ENCODE measurements around the gene TANK. TPM values are rescaled to one million over a fixed set of nuclear protein-coding genes. Genes with fewer than 3 reads are reported as not detected.
"Not testable (repeated sequence)": the region's sequence is repeated elsewhere in the genome, so short reads cannot be mapped to it uniquely, and the experiment has no call there.

The TANK gene
- total RNA-seq, 8 experiments from 2014 or later, result 28.8 to 87.5 (median 58.3) TPM

- H3K4me1 ChIP-seq (replicated peaks in 1 of 2), result peaks cover 5 to 9% of the 10 kb centered on the region in 2 donors
- H3K4me3 ChIP-seq, result no peak overlapping the region
- peak overlapping the region in 1 of 2 donors; percentile 19 for H3K27ac ChIP-seq
- 0 to 67% (median 39%) methylated on average over 1 to 3 of the region's 3 CpGs for WGBS, 10 experiments
- ATAC-seq (replicated peaks in 6 of 8), result peak; percentile 75 to 98 (median 88)
- in situ Hi-C loops (cut with MboI; ENCODE audit: low pct_unique_long_range_greater_than_20kb in 2 of 9, low sequenced_read_pairs in 9 of 9, unreplicated experiment in 9 of 9), result no loop called here
These were observed 37.3 kb upstream of the TANK start for GRCh38 chr2:161122772-161123530.

- 0 to 100% (median 72%) methylated on average over 1 to 2 of the region's 2 CpGs; no CpG with 5 or more reads in 4 of the 10 experiments for WGBS, 10 experiments
- in situ Hi-C loops (cut with MboI; ENCODE audit: low pct_unique_long_range_greater_than_20kb in 2 of 9, low sequenced_read_pairs in 9 of 9, unreplicated experiment in 9 of 9), result no loop called here
- ATAC-seq (replicated peaks in 6 of 8), result peak in 3 of 8 experiments; percentile 14 to 43 (median 40)
- H3K4me3 ChIP-seq, result no peak overlapping the region
- peaks cover 5 to 9% of the 10 kb centered on the region in 2 donors for H3K4me1 ChIP-seq (replicated peaks in 1 of 2)
- H3K27ac ChIP-seq, result no peak overlapping the region
These were observed 36.6 kb upstream of the TANK start for GRCh38 chr2:161123531-161124030.

GRCh38 chr2:161124201-161124600, 36.0 kb upstream of the TANK start:
- ATAC-seq (replicated peaks in 6 of 8), result peak in 2 of 8 experiments; percentile 10 to 18
- Histone ChIP-seq H3K4me3 (no peak overlapping the region), H3K27ac (no peak overlapping the region), H3K4me1 (replicated peaks in 1 of 2) (peaks cover 5 to 9% of the 10 kb centered on the region in 2 donors)
- in situ Hi-C loops (cut with MboI; ENCODE audit: low pct_unique_long_range_greater_than_20kb in 2 of 9, low sequenced_read_pairs in 9 of 9, unreplicated experiment in 9 of 9), result no loop called here
- WGBS, 10 experiments, result 60 to 100% (median 84%) methylated on average over 1 to 2 of the region's 2 CpGs; no CpG with 5 or more reads in 2 of the 10 experiments

GRCh38 chr2:161128885-161129284, 31.3 kb upstream of the TANK start:
- H3K27ac ChIP-seq, result no peak overlapping the region
- H3K4me1 ChIP-seq (replicated peaks in 1 of 2), result no peaks in the 10 kb centered on the region
- no peak overlapping the region for H3K4me3 ChIP-seq
- WGBS, 10 experiments, result 32 to 89% (median 65%) methylated on average over 1 to 3 of the region's 3 CpGs
- no peak for ATAC-seq (replicated peaks in 6 of 8)
- in situ Hi-C loops (cut with MboI; ENCODE audit: low pct_unique_long_range_greater_than_20kb in 2 of 9, low sequenced_read_pairs in 9 of 9, unreplicated experiment in 9 of 9), result no loop called here

DNA sequence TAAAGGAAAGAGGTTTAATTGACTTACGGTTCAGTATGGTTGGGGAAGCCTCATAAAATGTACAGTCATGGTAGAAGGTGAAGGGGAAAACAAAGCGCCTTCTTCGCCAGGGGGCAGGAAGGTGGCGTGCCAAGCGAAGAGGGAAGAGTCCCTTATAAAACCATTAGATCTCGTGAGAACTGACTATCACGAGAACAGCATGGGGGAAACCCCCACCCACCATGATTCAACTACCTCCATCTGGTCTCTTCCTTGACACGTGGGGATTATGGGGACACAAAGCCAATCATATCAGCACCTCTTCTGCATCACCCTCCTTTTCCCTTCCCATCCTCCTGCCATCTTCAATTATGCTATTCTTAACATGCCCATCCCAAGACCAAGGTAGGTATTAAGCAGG, 29.9 kb upstream of the TANK start:
- ATAC-seq (replicated peaks in 6 of 8), result no peak
- Histone ChIP-seq H3K4me3 (no peak overlapping the region), H3K27ac (no peak overlapping the region), H3K4me1 (replicated peaks in 1 of 2) (no peaks in the 10 kb centered on the region)
- 80 to 94% (median 92%) methylated on average over 1 to 8 of the region's 8 CpGs; no CpG with 5 or more reads in 4 of the 10 experiments for WGBS, 10 experiments
- in situ Hi-C loops (cut with MboI; ENCODE audit: low pct_unique_long_range_greater_than_20kb in 2 of 9, low sequenced_read_pairs in 9 of 9, unreplicated experiment in 9 of 9), result no loop called here

GRCh38 chr2:161131074-161131680, 29.1 kb upstream of the TANK start:
- ATAC-seq (replicated peaks in 6 of 8), result no peak
- no peaks in the 10 kb centered on the region for H3K4me1 ChIP-seq (replicated peaks in 1 of 2)
- WGBS, 10 experiments, result 71 to 100% (median 94%) methylated on average over 1 to 4 of the region's 4 CpGs; no CpG with 5 or more reads in 1 of the 10 experiments
- no peak overlapping the region for H3K27ac ChIP-seq
- H3K4me3 ChIP-seq, result no peak overlapping the region
- in situ Hi-C loops (cut with MboI; ENCODE audit: low pct_unique_long_range_greater_than_20kb in 2 of 9, low sequenced_read_pairs in 9 of 9, unreplicated experiment in 9 of 9), result no loop called here

DNA sequence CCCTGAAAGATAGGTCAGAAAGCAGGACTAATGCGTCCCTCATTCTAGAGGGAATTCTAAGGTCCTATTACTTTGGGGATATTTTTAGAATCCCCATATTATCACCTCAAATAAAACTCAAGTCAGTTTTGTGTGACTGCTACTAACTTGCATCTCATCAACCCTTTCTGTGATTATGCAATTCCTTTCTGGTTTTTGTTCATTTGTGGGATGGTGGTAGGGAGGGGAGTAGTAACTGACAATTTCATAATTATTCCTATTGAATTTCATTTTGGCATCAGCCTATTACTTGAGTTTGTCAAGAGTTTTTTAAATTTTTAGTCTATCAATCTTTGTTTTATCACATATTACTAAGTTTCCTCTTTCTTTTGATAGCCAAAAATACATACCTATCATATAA, 28.4 kb upstream of the TANK start:
- Histone ChIP-seq H3K4me3 (no peak overlapping the region), H3K4me1 (replicated peaks in 1 of 2) (no peaks in the 10 kb centered on the region), H3K27ac (no peak overlapping the region)
- in situ Hi-C loops (cut with MboI; ENCODE audit: low pct_unique_long_range_greater_than_20kb in 2 of 9, low sequenced_read_pairs in 9 of 9, unreplicated experiment in 9 of 9), result no loop called here
- no peak for ATAC-seq (replicated peaks in 6 of 8)
- WGBS, 10 experiments, result 80 to 100% (median 100%) methylated on average over 1 of the region's 1 CpG; no CpG with 5 or more reads in 7 of the 10 experiments

DNA sequence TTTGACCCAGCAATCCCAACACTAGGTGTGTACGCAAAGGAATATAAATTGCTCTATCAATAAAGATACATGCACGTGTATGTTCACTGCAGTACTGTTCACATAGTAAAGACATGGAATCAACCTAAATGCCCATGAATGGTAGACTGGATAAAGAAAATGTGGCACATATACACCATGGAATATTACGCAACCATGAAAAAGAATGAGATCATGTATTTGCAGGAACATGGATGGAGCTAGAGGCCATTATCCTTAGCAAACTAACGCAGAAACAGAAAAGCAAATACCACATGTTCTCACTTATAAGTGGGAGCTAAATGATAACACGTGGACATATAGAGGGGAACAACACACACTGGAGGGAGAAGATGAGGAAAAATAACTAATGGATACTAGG, 27.8 kb upstream of the TANK start:
- not testable (repeated sequence) for ATAC-seq (replicated peaks in 6 of 8)
- WGBS, 10 experiments, result 48 to 100% (median 92%) methylated on average over 1 to 5 of the region's 5 CpGs

GRCh38 chr2:161133366-161133765, 26.9 kb upstream of the TANK start:
- H3K4me1 ChIP-seq (replicated peaks in 1 of 2), result no peaks in the 10 kb centered on the region
- in situ Hi-C loops (cut with MboI; ENCODE audit: low pct_unique_long_range_greater_than_20kb in 2 of 9, low sequenced_read_pairs in 9 of 9, unreplicated experiment in 9 of 9), result no loop called here
- 66 to 94% (median 86%) methylated on average over 2 to 6 of the region's 6 CpGs for WGBS, 10 experiments
- H3K4me3 ChIP-seq, result no peak overlapping the region
- no peak for ATAC-seq (replicated peaks in 6 of 8)
- H3K27ac ChIP-seq, result no peak overlapping the region

More for the DNA sequence above, 27.8 kb upstream of the TANK start:
- H3K27ac ChIP-seq; in situ Hi-C loops (cut with MboI; ENCODE audit: low pct_unique_long_range_greater_than_20kb in 2 of 9, low sequenced_read_pairs in 9 of 9, unreplicated experiment in 9 of 9); H3K4me3 ChIP-seq; H3K4me1 ChIP-seq (replicated peaks in 1 of 2): not testable (repeated sequence)

DNA sequence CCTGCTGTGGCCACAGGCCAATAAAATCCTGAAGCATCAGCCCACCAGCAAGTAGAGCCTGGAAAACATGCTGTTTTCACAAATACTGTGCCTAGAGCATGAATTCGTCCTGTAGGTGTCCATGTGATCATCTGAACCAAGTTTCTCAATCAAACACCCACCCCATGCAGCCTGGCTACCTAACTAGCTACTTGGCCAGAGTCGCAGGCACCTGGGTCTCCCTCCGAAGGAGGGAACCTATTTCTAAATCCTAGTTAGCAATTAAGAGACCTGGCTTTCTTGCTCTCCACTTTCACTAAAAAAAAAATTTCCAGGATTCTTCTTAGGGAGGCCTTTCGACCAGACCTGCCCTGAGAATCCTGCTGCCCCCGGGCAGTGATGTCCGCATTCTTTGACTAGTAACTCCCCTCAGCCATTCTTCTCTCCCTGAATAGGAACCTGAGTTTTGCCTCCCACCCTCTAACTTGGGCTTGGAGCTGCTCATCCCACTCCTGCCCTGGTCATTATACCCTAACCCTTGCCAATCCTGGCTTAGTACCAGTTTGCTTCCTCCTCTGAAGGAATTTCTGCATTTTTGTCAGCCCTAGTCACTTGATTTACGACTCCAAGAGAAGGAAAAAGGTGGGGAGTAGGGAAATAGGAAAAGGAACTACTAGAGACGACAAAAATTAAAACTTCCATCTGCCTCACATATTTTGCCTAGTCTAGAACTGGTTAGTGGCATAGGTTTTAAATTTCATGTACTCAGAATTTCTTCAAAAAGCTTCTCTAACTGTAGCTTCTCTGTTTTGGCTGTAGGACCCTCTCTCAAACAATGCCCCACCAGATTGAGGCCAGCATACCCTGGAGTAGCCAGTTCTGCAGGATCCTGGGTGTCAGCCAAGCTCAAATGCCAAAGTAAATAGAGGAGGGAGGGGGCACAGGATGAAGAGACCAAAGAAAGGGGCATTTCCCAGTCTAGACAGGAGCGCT, 25.4 kb upstream of the TANK start:
- H3K27ac ChIP-seq, result no peak overlapping the region
- no peaks in the 10 kb centered on the region for H3K4me1 ChIP-seq (replicated peaks in 1 of 2)
- H3K4me3 ChIP-seq, result no peak overlapping the region
- peak in 3 of 8 experiments; percentile 51 to 92 (median 57) for ATAC-seq (replicated peaks in 6 of 8)
- 71 to 100% (median 73%) methylated on average over 1 to 9 of the region's 9 CpGs; no CpG with 5 or more reads in 1 of the 10 experiments for WGBS, 10 experiments
- in situ Hi-C loops (cut with MboI; ENCODE audit: low pct_unique_long_range_greater_than_20kb in 2 of 9, low sequenced_read_pairs in 9 of 9, unreplicated experiment in 9 of 9), result no loop called here

DNA sequence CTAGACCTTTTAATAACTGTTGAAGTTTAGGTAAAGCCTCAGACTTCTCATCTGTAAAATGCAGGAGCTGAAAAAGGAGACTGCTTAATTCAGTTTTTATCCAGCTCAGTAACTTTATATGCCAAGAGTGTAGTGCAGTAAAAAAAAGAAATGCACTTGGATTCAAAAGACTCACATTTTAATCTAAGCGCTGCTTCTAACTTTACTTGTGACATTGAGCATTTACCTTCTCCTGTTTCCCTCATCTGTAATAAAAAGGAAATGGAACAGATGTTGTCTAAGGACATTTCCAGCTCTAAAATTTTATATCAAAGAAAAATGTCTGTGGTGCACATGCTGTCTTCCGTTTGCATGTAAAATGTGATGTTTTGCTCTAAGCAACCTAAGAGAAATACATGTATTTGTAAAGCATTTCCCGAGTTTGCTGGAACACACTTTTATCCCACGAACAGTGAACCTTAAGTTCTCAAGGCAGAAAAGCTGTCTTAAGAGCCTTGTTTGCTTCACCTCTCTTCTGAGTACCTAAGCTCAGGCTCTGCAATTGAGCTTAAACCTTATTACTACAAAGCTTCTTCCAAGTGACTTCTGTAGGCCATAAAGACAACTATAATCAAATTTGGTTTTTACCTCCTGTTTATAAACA, 24.2 kb upstream of the TANK start:
- no peak overlapping the region for H3K4me3 ChIP-seq
- no peak for ATAC-seq (replicated peaks in 6 of 8)
- whole genome bisulfite sequencing, 10 experiments, result 43 to 100% (median 80%) methylated on average over 1 to 4 of the region's 4 CpGs
- in situ Hi-C loops (cut with MboI; ENCODE audit: low pct_unique_long_range_greater_than_20kb in 2 of 9, low sequenced_read_pairs in 9 of 9, unreplicated experiment in 9 of 9), result no loop called here
- no peak overlapping the region for H3K27ac ChIP-seq
- H3K4me1 ChIP-seq (replicated peaks in 1 of 2), result no peaks in the 10 kb centered on the region

GRCh38 chr2:161136696-161137324, 23.4 kb upstream of the TANK start:
- in situ Hi-C loops (cut with MboI; ENCODE audit: low pct_unique_long_range_greater_than_20kb in 2 of 9, low sequenced_read_pairs in 9 of 9, unreplicated experiment in 9 of 9), result no loop called here
- ATAC-seq (replicated peaks in 6 of 8), result peak in 1 of 8 experiments; percentile 46
- no peak overlapping the region for H3K4me3 ChIP-seq
- WGBS, 10 experiments, result 37 to 100% (median 83%) methylated on average over 1 to 4 of the region's 4 CpGs; no CpG with 5 or more reads in 1 of the 10 experiments
- H3K27ac ChIP-seq, result no peak overlapping the region
- no peaks in the 10 kb centered on the region for H3K4me1 ChIP-seq (replicated peaks in 1 of 2)
